Neural cell (in vitro differentiated cells): Measurements from ENCODE around the gene ALOX5.

Experiments used
- POLR2AphosphoS5 ChIP-seq: IDR thresholded peaks from 2 replicates; pipeline ENCODE4 v1.6.1; 2012
- SMC3 ChIP-seq: fragments of 450-650 bp; conservative IDR thresholded peaks from 2 replicates; pipeline ENCODE4 v1.6.1; 2014; ENCODE audit warnings: antibody characterized with exemption, mild to moderate bottlenecking, moderate library complexity; ENCODE audit not compliant: poor library complexity
- TF ChIP-seq, protein P1 (sequence below): fragments of 450-650 bp; IDR thresholded peaks from 2 replicates; pipeline ENCODE4 v1.5.1; 2014; ENCODE audit warnings: antibody characterized with exemption, mild to moderate bottlenecking, moderate library complexity; ENCODE audit not compliant: poor library complexity, severe bottlenecking

GRCh38 chr10:45421221-45422097, 47.4 kb downstream of the ALOX5 start:
- no peak for TF ChIP-seq SMC3
- TF ChIP-seq, protein P1, sequence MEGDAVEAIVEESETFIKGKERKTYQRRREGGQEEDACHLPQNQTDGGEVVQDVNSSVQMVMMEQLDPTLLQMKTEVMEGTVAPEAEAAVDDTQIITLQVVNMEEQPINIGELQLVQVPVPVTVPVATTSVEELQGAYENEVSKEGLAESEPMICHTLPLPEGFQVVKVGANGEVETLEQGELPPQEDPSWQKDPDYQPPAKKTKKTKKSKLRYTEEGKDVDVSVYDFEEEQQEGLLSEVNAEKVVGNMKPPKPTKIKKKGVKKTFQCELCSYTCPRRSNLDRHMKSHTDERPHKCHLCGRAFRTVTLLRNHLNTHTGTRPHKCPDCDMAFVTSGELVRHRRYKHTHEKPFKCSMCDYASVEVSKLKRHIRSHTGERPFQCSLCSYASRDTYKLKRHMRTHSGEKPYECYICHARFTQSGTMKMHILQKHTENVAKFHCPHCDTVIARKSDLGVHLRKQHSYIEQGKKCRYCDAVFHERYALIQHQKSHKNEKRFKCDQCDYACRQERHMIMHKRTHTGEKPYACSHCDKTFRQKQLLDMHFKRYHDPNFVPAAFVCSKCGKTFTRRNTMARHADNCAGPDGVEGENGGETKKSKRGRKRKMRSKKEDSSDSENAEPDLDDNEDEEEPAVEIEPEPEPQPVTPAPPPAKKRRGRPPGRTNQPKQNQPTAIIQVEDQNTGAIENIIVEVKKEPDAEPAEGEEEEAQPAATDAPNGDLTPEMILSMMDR = no peak
- TF ChIP-seq POLR2AphosphoS5 = no peak
